ENCODE results near the gene PSMC3.

The PSMC3 gene

GRCh38 chr11:47413351-47413750, 12.9 kb downstream of the PSMC3 start:
- no peak for DNase-seq (ENCODE audit: low spot score)

GRCh38 chr11:47411884-47412746, 14.1 kb downstream of the PSMC3 start:
- peak; percentile 65 for DNase-seq (ENCODE audit: low spot score)

DNA sequence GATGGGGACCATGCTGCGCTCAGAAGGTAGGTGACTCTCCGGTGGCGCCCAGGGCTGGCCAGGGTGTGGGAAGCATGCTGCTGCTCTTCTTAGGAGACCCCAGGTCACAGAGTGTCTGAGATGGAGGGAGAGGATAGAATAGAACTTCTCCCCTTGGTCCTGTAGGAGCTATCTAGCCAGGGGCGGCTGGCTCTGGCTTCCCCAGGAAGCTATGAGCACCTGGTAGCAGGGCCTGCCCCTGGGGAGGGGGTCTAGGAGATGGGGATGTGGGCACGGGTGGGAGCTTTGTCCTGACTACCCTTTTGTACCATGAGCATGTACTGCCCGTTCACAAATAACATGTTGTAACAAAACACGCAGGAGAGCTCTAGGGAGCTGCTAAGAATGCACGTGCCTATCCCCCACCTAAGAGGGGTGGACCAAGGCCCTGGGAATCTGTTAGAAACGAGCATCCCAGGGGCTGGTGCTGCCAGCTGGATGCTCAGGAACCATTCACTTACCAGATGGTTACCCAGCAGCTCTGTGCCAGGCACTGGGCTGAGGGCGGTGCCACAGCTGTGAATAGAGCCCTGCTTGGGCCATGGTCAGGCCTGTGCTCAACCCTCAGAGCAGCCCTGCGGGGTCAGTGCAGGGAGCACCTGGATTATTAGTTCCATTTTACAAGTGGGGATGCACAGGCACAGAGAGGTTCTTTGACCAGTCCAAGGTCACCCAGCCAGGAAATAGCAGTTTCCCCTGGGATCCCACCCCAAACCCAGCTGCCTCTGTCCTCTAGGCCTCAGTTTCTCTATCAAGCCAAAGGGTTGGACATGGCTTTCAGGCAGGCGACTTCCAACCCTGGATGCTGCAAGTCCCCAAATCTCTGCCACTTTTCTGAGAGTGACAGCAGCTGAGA, 15.6 kb downstream of the PSMC3 start:
- DNase-seq (ENCODE audit: low spot score): no peak

DNA sequence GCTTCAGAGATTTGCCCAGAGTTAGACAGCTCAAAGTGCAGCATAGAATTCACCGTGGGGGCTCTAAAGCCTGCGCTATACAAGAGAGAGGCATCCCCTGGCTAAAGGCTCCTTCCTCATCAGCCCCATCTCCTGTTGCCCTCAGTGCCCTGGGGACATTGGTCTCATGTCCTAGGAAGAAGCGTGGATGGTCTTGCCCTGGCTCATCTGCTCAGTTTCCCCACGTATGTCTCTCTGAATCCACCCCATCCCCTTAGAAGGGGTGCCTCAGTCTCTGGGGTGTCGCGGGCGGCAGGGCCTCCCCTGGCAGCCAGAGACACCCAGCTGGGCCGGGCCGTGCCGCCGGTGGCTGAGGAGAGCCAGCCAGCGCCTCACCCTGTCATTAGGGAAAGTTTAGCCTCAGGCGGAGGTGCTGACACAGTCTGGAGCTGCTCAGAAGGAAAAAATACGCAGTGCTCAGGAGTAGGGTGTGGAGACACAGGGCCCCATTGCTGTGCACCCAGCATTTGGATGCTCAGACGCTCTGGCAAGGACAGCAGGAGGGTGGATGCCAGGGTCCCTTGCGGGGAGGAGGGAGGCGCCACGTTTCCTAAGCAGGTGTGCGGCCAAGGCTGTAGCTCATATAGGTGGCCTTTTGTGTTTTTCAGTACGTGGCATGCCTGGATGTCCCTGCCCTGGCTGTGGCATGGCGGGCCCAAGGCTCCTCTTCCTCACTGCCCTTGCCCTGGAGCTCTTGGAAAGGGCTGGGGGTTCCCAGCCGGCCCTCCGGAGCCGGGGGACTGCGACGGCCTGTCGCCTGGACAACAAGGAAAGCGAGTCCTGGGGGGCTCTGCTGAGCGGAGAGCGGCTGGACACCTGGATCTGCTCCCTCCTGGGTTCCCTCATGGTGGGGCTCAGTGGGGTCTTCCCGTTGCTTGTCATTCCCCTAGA, 16.5 kb downstream of the PSMC3 start:
- no peak for DNase-seq (ENCODE audit: low spot score)

- DNase-seq (ENCODE audit: low spot score): no peak
Measured at GRCh38 chr11:47408598-47409439, 17.4 kb downstream of the PSMC3 start.

GRCh38 chr11:47407746-47408590, 18.3 kb downstream of the PSMC3 start, which contains the start of gene SLC39A13:
TSS of gene SLC39A13 (plus strand) at chr11:47408590. CDS start at chr11:47410095, 1,505 bp downstream.
- DNase-seq (ENCODE audit: low spot score): peak; percentile 96

DNA sequence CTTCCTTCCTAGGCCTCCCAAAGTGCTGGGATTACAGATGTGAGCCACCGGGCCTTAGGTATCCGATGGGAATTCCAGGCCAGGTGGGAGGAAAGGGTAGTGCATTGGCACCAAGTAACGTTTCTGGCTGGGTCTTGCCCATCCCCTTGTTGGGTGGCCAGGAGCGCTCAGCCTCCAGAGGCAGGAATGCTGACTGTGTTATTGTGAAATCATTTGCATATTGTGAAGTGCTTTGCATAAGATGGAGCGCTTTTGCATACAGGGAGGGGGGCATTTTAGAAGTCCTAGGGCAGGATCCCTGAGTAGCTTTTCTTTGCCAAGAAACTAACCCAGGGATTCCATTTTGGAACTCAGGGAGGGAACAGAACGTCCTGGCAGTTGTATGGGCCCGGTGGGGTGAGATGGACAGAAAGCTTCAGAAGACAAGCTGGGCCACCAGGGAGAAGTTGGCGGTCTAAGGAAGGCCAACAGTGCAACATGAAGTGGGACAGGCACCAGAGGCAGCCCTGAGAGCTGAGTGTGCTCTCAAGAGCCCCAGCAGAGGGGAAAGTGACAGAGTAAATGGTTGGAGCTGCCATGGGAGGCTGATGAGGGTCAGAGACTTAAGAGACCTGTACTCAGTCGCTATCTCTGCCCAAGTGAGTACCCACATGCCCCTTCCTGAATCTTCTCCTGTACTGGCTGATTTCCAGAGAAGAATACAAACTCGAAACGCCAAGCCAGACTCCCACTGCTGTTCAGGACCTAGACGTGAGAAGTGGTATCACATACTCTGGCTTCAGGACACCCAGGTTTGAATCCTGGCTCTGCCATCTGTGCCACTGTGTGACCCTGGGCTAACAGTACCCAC, 19.1 kb downstream of the PSMC3 start:
- DNase-seq (ENCODE audit: low spot score): no peak

DNA sequence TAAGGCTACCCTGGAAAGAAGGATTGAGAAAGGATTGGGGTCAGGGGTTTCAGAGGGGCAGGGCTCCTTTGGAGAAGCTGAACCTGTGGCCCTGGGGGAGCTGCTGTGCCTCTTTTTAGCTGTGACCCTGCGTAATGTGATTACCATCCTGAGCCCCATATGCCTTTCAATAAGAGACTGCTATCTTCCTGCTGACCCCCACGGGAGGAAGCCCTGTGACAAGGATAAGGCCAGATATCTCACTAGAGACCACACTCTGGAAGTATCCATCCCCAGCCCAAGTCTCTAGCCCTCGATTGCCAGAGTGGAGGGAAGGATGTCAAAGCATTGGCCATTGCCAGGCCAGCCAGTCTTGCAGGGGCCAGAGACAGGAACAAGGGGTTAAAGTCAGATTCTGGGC, 22.7 kb downstream of the PSMC3 start:
- no peak for DNase-seq (ENCODE audit: low spot score)

- no peak for DNase-seq (ENCODE audit: low spot score)
Measured at GRCh38 chr11:47403135-47403534, 23.1 kb downstream of the PSMC3 start.

DNA sequence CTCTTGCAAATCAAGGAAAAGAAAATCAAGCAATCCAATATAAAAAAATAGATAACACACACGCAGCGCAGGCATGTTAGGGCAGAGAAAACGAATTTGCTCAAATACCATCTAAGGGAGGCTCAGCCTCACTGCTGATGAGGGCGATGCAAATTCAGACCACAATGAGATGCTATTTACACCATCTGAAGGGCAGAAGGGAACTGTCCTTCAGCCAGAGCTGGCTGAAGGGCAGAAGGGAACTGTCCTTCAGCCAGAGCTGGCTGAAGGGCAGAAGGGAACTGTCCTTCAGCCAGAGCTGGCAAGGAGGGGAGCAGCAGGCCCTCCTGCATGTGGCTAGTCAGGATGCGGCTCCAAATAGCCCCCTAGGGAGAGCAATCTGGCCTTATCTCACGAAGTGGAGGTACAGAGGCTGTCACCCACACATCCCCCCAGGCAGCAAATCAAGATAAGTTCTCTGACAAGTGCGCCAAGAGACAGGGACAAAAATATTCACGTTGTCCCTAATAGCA, 25.4 kb downstream of the PSMC3 start:
- DNase-seq (ENCODE audit: low spot score): no peak

- DNase-seq (ENCODE audit: low spot score): peak; percentile 86
Measured at GRCh38 chr11:47399860-47400767, 26.1 kb downstream of the PSMC3 start.

GRCh38 chr11:47398551-47398950, 27.7 kb downstream of the PSMC3 start:
- no peak for DNase-seq (ENCODE audit: low spot score)

DNA sequence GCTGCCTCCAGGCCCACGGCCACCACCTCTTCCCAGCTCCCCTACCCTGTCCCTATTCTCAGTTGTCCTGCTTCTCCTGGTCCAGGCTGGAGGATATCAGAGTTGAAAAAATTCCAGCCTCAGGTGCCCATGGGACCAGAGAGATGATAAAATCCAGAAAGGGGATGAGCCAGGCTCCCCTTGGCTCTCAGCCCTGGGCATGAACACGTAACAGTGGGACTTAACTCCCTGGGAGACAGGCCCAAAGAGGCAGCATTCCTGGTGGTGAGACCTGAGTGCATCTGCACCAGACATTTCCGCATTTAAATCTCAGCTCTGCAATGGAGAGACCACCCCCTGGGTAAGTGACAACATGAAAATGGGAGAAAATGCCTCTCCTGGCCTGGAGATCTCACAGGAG, 28.2 kb downstream of the PSMC3 start:
- no peak for DNase-seq (ENCODE audit: low spot score)

- no peak for DNase-seq (ENCODE audit: low spot score)
Measured at GRCh38 chr11:47396049-47396320, 30.3 kb downstream of the PSMC3 start.

DNA sequence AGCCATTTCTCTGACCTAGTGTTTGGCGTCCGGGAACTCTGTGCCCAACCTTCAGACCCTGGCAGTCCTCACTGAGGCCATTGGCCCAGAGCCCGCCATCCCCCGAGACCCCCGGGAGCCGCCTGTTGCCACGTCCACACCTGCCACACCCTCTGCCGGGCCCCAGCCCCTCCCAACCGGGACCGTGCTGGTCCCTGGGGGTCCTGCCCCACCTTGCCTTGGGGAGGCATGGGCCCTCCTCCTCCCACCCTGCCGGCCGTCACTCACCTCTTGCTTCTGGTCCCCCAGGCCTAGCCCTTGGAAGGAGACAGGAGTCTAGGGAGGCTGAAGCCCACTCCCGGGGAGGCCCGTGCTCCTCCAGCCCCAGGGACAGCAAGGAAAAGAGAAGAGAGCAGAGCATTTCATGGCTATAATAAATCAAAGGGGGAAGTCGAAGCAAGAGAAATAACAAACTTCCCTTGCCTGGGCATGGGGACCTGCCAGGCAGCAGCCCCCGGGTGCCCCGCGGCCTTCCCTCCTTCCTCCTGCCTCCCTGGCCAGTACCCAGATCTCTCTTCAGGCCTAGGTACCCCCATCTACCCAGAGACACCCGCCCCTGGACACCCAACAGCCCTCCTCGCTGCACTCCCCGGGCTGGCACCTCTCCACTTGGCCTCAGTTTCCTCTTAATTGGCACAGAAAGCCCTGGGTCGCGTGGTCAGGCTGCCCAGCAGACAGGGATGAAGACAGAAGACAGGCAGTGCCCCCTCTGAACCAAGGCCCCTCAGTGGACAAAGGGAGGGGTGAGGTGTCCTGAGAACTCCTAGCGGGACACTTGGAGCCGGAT, 30.8 kb downstream of the PSMC3 start:
- DNase-seq (ENCODE audit: low spot score): no peak

DNA sequence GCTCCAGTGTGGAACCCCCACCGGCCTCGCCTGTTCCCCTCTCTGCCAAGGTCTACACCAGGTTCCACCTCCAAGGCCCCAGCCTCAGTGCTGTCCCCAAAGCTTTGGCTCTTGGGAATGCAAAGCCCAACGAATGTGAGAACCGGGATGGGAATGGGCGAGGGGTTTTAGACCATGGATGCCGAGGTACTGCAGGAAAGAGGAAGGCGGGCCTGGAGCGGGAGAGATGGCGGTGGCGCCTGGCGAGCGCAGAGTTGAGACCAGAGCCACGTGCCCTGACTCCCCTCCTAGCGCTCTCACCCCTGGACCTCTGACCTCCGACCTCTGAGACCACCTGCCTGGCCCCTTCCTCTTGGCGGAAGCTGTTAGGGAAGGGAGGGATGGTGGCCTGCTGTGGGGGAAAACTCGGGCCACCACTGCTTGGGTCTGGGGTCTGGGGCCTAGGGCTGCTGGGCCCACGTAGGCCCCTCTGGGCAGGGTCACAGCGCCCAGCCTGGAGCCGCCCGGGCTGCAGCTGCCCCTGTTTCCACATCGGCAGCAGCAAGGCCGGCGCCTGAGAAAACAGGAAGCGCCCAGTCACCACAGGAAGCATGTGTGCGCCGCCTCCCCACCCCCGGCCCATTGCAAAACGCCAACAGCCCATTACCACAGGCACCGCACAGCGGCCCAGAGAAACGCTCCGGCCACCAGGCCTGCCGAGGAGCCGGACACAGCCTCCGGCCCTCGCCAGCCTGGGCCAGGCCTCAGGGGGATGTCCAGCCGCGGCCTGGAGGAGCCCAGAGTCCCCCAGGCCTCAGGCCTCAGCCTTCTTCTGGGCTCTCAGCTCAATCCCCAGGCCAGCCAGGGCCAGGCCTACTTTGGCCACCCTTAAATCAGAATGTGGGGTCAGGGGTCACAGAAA, 31.7 kb downstream of the PSMC3 start:
- DNase-seq (ENCODE audit: low spot score): peak; percentile 79
